GM10266 (cell line): ENCODE measurements around the gene NT5C2.
"Not testable (repeated sequence)": the region's sequence is repeated elsewhere in the genome, so short reads cannot be mapped to it uniquely, and the experiment has no call there.

Experiments used
- DNase-seq: peaks from one replicate; pipeline ENCODE4 v3.0.0; 2012; ENCODE audit errors: extremely low spot score
- TF ChIP-seq, protein P1 (sequence below): IDR thresholded peaks from 2 replicates; pipeline ENCODE4 v1.5.1; 2012; ENCODE audit warnings: mild to moderate bottlenecking, low read depth; ENCODE audit not compliant: control insufficient read depth, insufficient read depth; ENCODE audit errors: missing control alignments

The NT5C2 gene

DNA sequence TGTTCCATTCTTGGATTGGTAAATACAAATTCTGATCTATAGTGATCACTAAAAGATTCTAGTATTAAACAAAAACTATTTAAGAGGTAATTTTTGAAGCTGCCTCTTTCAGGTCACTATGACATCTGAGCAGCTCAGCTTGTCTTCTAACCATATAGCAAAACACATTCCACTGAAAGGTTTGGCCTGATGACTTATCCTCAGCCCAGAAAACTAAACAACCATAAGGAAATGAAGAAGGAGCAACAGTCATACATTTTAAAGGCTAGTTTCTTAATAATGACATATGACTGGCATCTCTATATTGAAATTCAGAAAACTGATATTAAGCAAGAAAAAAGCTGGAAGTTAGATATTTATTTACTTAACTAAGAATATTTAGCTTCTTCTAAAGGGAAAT, 24.6 kb downstream of the NT5C2 start:
- DNase-seq: no peak
- TF ChIP-seq, protein P1, sequence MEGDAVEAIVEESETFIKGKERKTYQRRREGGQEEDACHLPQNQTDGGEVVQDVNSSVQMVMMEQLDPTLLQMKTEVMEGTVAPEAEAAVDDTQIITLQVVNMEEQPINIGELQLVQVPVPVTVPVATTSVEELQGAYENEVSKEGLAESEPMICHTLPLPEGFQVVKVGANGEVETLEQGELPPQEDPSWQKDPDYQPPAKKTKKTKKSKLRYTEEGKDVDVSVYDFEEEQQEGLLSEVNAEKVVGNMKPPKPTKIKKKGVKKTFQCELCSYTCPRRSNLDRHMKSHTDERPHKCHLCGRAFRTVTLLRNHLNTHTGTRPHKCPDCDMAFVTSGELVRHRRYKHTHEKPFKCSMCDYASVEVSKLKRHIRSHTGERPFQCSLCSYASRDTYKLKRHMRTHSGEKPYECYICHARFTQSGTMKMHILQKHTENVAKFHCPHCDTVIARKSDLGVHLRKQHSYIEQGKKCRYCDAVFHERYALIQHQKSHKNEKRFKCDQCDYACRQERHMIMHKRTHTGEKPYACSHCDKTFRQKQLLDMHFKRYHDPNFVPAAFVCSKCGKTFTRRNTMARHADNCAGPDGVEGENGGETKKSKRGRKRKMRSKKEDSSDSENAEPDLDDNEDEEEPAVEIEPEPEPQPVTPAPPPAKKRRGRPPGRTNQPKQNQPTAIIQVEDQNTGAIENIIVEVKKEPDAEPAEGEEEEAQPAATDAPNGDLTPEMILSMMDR: no peak

DNA sequence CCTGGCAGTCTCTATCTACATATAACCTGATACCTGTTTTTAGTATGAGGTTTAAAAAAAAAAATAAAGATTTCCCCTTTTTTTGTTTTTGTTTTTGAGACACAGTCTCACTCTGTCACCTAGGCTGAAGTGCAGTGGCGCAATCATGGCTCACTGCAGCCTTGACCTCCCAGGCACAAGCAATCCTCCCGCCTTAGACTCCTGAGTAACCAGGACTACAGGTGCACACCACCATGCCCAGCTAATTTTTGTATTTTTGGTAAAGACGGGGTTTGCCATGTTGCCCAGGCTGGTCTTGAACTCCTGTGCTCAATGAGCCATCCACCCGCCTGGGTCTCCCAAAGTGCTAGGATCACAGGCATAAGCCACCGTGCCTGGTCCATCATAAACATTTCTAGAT, 25.5 kb downstream of the NT5C2 start:
- DNase-seq: not testable (repeated sequence)

DNA sequence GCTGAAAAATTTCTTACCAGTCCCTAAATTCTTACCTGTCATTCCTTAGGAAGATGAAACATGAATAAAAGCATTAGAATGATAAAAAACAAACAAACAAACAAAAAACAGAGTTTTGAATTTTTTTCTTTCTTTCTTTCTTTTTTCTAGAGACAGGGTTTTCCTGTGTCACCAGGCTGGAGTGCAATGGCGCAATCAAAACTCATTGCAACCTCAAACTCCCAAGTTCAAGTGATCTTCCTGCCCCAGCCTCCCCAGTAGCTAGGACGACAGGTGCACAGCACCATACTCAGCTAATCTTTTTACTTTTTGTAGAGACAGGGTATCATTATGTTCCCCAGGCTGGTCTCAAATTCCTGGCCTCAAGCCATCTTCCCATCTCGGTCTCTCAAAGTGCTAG, 26.5 kb downstream of the NT5C2 start:
- TF ChIP-seq, protein P1: no peak
- DNase-seq: no peak

DNA sequence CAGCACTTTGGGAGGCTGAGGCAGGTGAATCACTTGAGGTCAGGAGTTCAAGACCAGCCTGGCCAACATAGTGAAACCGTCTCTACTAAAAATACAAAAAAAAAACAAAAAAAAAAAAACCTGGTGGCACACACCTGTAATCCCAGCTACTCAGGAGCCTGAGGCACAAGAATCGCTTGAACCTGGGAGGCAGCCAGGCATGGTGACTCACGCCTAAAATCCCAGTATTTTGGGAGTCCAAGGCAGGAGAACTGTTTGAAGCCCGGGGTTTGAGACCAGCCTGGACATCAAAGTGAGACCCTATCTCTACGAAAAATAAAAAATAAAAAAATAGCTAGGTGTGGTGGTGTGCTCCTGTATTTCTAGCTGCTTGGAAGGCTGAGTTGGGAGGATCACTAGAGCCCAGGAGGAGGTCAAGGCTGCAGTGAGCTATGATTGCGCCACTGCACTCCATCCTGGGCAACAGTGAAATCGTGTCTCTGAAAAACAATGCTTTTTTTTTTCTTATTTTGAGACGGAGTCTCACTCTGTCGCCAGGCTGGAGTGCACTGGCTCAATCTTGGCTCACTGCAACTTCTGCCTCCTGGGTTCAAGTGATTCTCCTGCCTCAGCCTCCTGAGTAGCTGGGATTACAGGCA, 29.2 kb downstream of the NT5C2 start:
- DNase-seq: not testable (repeated sequence)

DNA sequence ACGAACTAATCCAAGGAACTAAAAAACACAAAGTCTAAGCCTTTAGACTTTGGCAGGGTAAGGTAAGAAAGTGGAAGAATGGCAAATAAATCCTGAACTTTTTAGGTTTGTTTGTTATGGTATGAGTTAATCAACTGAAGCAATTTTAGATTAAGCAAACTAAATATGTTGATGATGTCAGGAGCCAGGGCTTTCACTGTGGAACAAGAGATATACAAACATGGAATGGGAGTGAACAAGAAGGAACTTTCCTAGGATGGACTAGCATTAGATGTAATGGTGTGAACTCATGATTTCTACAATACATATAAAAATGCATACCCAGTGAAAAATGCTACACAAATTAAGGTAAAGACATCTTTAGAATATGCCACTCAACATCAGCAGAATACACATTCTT, 35.8 kb downstream of the NT5C2 start:
- TF ChIP-seq, protein P1: no peak
- DNase-seq: no peak

DNA sequence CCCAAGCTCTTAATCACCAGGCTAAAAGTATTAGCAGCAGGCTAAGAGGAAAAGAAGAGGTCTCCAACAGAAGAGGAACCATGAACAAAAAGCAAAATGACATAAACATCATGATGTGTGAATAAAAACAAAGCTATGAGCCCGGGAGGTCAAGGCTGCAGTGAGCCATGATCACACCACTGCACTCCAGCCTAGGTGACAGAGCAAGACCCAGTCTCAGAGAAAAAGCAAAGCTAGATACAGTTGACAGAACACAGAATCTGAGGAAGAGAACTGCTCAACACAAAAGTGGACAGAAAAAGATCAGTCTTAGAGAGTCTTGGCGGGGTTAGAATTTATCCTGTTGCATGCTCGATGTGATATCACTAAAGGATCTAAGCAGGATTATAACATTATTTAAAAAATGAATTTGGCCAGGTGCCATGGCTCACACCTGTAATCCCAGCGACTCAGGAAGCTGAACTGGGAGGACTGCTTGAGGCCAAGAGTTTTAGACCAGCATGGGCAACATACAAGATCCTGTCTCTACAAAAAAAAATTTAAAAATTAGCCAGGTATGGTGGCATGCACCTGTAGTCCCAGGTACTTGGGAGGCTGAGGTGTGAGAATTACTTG, 37.5 kb downstream of the NT5C2 start:
- no peak for DNase-seq
- TF ChIP-seq, protein P1: no peak

DNA sequence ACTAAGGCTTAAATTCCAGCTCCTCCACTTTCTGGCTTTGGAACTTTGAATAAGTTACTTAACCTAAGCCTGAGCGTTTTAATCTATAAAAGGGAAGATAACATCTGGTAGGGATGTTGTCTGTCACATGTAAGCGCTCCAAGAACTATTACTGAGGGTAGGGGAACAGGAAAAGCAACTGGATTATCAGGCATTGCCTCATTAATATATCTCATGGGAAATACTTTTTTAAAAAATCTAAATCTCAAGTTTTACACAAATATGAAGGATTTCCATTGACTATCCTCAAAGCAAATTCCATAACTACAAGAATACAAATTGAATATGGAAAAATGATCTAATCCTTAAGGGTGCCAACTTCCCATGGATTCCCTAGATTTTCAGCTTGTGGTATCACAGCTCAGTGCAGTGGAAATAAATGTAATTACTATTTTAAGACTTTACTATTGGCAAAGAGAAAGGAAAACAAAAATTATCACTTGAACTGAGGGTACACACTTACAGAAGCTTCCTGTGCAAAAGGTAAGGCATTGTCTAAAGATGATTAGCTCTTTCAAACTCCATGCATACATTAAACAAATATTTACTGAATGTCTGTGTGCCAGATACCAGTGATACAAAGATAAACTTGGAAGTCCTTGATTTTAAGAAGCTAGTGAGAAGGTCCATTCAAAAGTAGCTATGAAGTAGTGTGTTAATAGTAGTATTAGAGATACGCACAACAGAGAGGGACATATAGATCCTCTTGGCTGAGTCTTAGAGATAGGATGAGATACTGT, 38.4 kb downstream of the NT5C2 start:
- TF ChIP-seq, protein P1: no peak
- no peak for DNase-seq
